RWPE1 (cell line): ENCODE measurements around the gene RAD52.

ENCODE experiments used
- CTCF ChIA-PET: fragments of 350-600 bp; sonication (Branson Sonifier 250); formaldehyde crosslinking; extraction: SDS; loops from one replicate; lab custom pipeline; 2021; lab: Yijun Ruan, JAX
- POLR2A ChIA-PET: fragments of 400-600 bp; formaldehyde crosslinking; extraction: SDS; loops from one replicate; lab custom pipeline; 2020; ENCODE audit warnings: antibody characterized with exemption; ENCODE audit not compliant: low non-redundant PET; lab: Yijun Ruan, JAX
- DNase-seq: peaks from one replicate; pipeline ENCODE4 v3.0.0; 2012; ENCODE audit warnings: low spot score
- H3K27ac ChIP-seq: fragments of 450-650 bp; 2 replicates; pipeline ENCODE4 v1.5.1; 2017
- TF ChIP-seq, protein P1 (sequence below): fragments of 450-650 bp; conservative IDR thresholded peaks from 2 replicates; pipeline ENCODE4 v1.5.1; 2017; ENCODE audit warnings: low read depth, mild to moderate bottlenecking

RAD52 gene

GRCh38 chr12:931060-931459 is 18.4 kb downstream of the RAD52 start:
- H3K27ac ChIP-seq: no peak overlapping the region
- CTCF ChIA-PET: no interaction called here
- no peak for DNase-seq
- TF ChIP-seq, protein P1, sequence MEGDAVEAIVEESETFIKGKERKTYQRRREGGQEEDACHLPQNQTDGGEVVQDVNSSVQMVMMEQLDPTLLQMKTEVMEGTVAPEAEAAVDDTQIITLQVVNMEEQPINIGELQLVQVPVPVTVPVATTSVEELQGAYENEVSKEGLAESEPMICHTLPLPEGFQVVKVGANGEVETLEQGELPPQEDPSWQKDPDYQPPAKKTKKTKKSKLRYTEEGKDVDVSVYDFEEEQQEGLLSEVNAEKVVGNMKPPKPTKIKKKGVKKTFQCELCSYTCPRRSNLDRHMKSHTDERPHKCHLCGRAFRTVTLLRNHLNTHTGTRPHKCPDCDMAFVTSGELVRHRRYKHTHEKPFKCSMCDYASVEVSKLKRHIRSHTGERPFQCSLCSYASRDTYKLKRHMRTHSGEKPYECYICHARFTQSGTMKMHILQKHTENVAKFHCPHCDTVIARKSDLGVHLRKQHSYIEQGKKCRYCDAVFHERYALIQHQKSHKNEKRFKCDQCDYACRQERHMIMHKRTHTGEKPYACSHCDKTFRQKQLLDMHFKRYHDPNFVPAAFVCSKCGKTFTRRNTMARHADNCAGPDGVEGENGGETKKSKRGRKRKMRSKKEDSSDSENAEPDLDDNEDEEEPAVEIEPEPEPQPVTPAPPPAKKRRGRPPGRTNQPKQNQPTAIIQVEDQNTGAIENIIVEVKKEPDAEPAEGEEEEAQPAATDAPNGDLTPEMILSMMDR: no peak
- POLR2A ChIA-PET: interaction anchor here (0.6 kb wide), 1 partner anchor 83 kb away, joined by 3 read pairs; no protein-coding TSS in a partner anchor

- ChIA-PET CTCF (interaction anchor here (0.6 kb wide), 1 partner anchor 106 kb away, joined by 4 read pairs; no protein-coding TSS in a partner anchor), POLR2A (no interaction called here)
- DNase-seq: no peak
- TF ChIP-seq, protein P1: no peak
- H3K27ac ChIP-seq: no peak overlapping the region
Observed at GRCh38 chr12:926641-927040, 22.9 kb downstream of the RAD52 start.

GRCh38 chr12:922285-922684 is 27.2 kb downstream of the RAD52 start:
- POLR2A ChIA-PET: no interaction called here
- no peak for DNase-seq
- TF ChIP-seq, protein P1: no peak
- H3K27ac ChIP-seq: no peak overlapping the region
- CTCF ChIA-PET: interaction anchor here (0.7 kb wide), 1 partner anchor 13 kb away, joined by 3 read pairs; no protein-coding TSS in a partner anchor

DNA sequence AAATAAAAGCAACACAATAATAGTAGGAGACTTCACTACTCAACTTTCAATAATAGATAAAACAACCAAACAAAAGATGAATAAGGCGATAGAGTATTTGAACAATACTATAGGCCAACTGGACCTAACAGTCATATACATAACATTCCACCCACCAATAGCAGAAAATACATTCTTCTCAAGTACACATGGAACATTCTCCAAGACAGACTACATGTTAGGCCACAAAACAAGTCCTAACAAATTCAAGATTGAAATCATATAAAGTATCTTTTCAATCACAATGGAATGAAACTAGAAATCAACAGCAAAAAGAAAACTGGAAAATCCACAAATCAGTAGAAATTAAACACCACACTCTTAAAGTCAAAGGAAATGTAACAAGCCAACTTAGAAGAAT is 28.8 kb downstream of the RAD52 start:
- TF ChIP-seq, protein P1: no peak
- no peak overlapping the region for H3K27ac ChIP-seq
- POLR2A ChIA-PET: no interaction called here
- CTCF ChIA-PET: no interaction called here
- DNase-seq: no peak

GRCh38 chr12:916712-917445 is 32.6 kb downstream of the RAD52 start:
- ChIA-PET POLR2A (no interaction called here), CTCF (no interaction called here)
- H3K27ac ChIP-seq: no peak overlapping the region
- DNase-seq: no peak
- TF ChIP-seq, protein P1: no peak

DNA sequence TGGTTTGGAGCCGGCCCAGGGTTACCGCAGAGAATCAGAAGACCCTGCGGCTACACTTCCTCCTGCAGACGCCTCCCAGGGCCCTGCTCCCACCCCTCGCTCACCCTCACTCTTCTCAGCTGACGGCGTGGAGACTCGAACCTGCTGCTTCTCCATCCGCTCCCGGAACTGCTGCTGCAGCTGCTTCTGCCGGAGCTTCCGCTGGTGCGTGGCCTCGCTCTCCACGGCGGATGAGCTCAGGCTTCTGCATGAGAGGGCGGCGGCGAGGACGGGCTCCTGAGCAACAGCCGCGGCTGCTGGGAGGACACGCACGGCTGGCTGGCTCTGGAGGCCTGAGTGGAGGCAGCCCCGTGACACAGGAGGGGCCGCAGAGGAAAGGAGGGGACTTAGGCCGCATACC is 33.3 kb downstream of the RAD52 start:
- ChIA-PET CTCF (no interaction called here), POLR2A (no interaction called here)
- TF ChIP-seq, protein P1: no peak
- no peak for DNase-seq
- H3K27ac ChIP-seq: no peak overlapping the region
